Testis (tissue), 2 donors: ENCODE measurements around the gene NUMBL.

Source experiments
- CTCF ChIP-seq, 3 experiments: fragments of 450-650 bp in 2 of 3; fragments of 200-600 bp in 1 of 3; sonication (generic) in 1 of 3; IDR thresholded peaks; one replicate each; pipeline ENCODE4 v1.5.1; 2016 to 2019; ENCODE audit warnings: antibody characterized with exemption in 3 of 3, mild to moderate bottlenecking in 2 of 3, moderate library complexity in 1 of 3
- POLR2A ChIP-seq: fragments of 450-650 bp; IDR thresholded peaks from one replicate; pipeline ENCODE4 v1.6.1; 2017; ENCODE audit warnings: antibody characterized with exemption, mild to moderate bottlenecking, moderate library complexity

GRCh38 chr19:40617961-40618360, 72.5 kb downstream of the NUMBL start:
- TF ChIP-seq POLR2A (no peak), CTCF (IDR thresholded peaks at IDR 0.05) (no peak)
